ENCODE results near the gene SH3TC2. TPM values are rescaled to one million over a fixed set of nuclear protein-coding genes. Genes with fewer than 3 reads are reported as not detected.

The SH3TC2 gene
- total RNA-seq, 4 donors from 2014 or later, result 2.5 to 3.8 (median 2.9) TPM

DNA sequence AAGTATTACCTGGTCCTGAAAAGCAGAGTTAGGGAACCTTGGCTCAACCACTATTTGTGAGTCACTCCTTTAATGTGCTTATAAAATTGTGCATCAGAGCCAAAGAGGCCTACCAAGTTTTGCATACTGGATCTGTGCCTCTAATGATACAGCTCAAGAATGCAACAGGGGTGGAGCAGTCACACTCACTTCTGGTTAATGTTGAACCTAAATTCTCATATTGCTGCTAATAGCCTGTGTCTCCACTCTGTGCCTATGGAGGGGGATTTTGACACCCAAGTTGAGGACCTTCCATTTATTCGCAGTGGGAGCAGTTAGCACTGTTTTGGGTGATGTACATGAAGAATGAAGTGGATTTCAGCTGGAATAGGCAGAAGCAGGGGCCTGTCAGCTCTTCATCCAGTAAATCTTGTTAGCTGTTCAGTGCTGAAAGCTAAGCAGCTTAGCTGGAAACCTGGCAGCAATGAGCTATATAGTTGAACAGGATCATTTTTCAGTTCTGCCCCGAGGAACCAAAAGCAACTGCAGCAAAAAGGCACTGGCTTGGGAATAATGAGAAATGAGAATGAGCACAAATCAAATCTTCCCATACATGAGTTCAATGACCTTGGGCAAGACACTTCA is 9.7 kb downstream of the SH3TC2 start:
- H3K36me3 ChIP-seq, result no peaks in the 10 kb centered on the region
- no peaks in the 10 kb centered on the region for H3K9me3 ChIP-seq
- no peaks in the 10 kb centered on the region for H3K27me3 ChIP-seq
- no peak for TF ChIP-seq POLR2A (IDR thresholded peaks at IDR 0.05)
- TF ChIP-seq, protein P1, sequence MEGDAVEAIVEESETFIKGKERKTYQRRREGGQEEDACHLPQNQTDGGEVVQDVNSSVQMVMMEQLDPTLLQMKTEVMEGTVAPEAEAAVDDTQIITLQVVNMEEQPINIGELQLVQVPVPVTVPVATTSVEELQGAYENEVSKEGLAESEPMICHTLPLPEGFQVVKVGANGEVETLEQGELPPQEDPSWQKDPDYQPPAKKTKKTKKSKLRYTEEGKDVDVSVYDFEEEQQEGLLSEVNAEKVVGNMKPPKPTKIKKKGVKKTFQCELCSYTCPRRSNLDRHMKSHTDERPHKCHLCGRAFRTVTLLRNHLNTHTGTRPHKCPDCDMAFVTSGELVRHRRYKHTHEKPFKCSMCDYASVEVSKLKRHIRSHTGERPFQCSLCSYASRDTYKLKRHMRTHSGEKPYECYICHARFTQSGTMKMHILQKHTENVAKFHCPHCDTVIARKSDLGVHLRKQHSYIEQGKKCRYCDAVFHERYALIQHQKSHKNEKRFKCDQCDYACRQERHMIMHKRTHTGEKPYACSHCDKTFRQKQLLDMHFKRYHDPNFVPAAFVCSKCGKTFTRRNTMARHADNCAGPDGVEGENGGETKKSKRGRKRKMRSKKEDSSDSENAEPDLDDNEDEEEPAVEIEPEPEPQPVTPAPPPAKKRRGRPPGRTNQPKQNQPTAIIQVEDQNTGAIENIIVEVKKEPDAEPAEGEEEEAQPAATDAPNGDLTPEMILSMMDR (IDR thresholded peaks at IDR 0.05), result no peak
- peak overlapping the region in 3 of 4 donors; percentile 11 to 70 (median 40) for H3K27ac ChIP-seq
- peaks cover 4 to 14% (median 6%) of the 10 kb centered on the region in 3 donors for H3K4me1 ChIP-seq
- intact Hi-C loops (cut with DNase I), result no loop called here
- WGBS, 2 donors, result 30 to 36% methylated on average over 2 of the region's 2 CpGs
- DNase-seq, result no peak
- H3K4me3 ChIP-seq, result no peak overlapping the region

GRCh38 chr5:149049371-149049781 is 13.5 kb downstream of the SH3TC2 start:
- no peaks in the 10 kb centered on the region for H3K27me3 ChIP-seq
- H3K4me1 ChIP-seq, result peaks cover 4 to 14% (median 6%) of the 10 kb centered on the region in 3 donors
- no peaks in the 10 kb centered on the region for H3K9me3 ChIP-seq
- intact Hi-C loops (cut with DNase I), result no loop called here
- H3K36me3 ChIP-seq, result no peaks in the 10 kb centered on the region
- no peak overlapping the region for H3K27ac ChIP-seq
- TF ChIP-seq, protein P1 (IDR thresholded peaks at IDR 0.05), result no peak
- TF ChIP-seq POLR2A (IDR thresholded peaks at IDR 0.05), result no peak
- no peak for DNase-seq
- WGBS, 2 donors, result 56 to 65% methylated on average over 3 of the region's 3 CpGs
- no peak overlapping the region for H3K4me3 ChIP-seq

GRCh38 chr5:149048811-149049210 is 14.1 kb downstream of the SH3TC2 start:
- intact Hi-C loops (cut with DNase I), result no loop called here
- Histone ChIP-seq H3K27ac (no peak overlapping the region), H3K4me1 (peaks cover 4 to 14% (median 6%) of the 10 kb centered on the region in 3 donors), H3K4me3 (no peak overlapping the region), H3K27me3 (no peaks in the 10 kb centered on the region), H3K9me3 (no peaks in the 10 kb centered on the region), H3K36me3 (no peaks in the 10 kb centered on the region)
- 87 to 90% methylated on average over 4 of the region's 4 CpGs for WGBS, 2 donors
- TF ChIP-seq, protein P1 (IDR thresholded peaks at IDR 0.05), result no peak
- no peak for TF ChIP-seq POLR2A (IDR thresholded peaks at IDR 0.05)
- DNase-seq, result no peak

- H3K9me3 ChIP-seq, result no peaks in the 10 kb centered on the region
- DNase-seq, result no peak
- no peak for TF ChIP-seq POLR2A (IDR thresholded peaks at IDR 0.05)
- TF ChIP-seq, protein P1 (IDR thresholded peaks at IDR 0.05), result no peak
- H3K4me1 ChIP-seq, result peaks cover 0 to under 1% (median 0%) of the 10 kb centered on the region in 3 donors
- no peaks in the 10 kb centered on the region for H3K27me3 ChIP-seq
- no peak overlapping the region for H3K4me3 ChIP-seq
- H3K27ac ChIP-seq, result no peak overlapping the region
- no peaks in the 10 kb centered on the region for H3K36me3 ChIP-seq
- 93 to 95% methylated on average over 3 of the region's 3 CpGs for WGBS, 2 donors
- intact Hi-C loops (cut with DNase I), result no loop called here
These were observed 15.4 kb downstream of the SH3TC2 start for GRCh38 chr5:149047462-149047861.

- WGBS, 2 donors, result 87 to 88% methylated on average over 2 of the region's 2 CpGs
- no peak for DNase-seq
- no peak overlapping the region for H3K27ac ChIP-seq
- TF ChIP-seq, protein P1 (IDR thresholded peaks at IDR 0.05), result no peak
- no peak for TF ChIP-seq POLR2A (IDR thresholded peaks at IDR 0.05)
- no peaks in the 10 kb centered on the region for H3K36me3 ChIP-seq
- H3K27me3 ChIP-seq, result no peaks in the 10 kb centered on the region
- intact Hi-C loops (cut with DNase I), result no loop called here
- H3K4me1 ChIP-seq, result no peaks in the 10 kb centered on the region
- H3K9me3 ChIP-seq, result no peaks in the 10 kb centered on the region
- H3K4me3 ChIP-seq, result no peak overlapping the region
These were observed 16.5 kb downstream of the SH3TC2 start for GRCh38 chr5:149046196-149046829.

Measured in esophagus squamous epithelium (tissue), 5 donors.